ENCODE data around the gene HNF1B. TPM values are rescaled to one million over a fixed set of nuclear protein-coding genes. Genes with fewer than 3 reads are reported as not detected.

The HNF1B gene, protein sequence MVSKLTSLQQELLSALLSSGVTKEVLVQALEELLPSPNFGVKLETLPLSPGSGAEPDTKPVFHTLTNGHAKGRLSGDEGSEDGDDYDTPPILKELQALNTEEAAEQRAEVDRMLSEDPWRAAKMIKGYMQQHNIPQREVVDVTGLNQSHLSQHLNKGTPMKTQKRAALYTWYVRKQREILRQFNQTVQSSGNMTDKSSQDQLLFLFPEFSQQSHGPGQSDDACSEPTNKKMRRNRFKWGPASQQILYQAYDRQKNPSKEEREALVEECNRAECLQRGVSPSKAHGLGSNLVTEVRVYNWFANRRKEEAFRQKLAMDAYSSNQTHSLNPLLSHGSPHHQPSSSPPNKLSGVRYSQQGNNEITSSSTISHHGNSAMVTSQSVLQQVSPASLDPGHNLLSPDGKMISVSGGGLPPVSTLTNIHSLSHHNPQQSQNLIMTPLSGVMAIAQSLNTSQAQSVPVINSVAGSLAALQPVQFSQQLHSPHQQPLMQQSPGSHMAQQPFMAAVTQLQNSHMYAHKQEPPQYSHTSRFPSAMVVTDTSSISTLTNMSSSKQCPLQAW
- 21.9 and 29.8 TPM in 2 replicates for total RNA-seq

DNA sequence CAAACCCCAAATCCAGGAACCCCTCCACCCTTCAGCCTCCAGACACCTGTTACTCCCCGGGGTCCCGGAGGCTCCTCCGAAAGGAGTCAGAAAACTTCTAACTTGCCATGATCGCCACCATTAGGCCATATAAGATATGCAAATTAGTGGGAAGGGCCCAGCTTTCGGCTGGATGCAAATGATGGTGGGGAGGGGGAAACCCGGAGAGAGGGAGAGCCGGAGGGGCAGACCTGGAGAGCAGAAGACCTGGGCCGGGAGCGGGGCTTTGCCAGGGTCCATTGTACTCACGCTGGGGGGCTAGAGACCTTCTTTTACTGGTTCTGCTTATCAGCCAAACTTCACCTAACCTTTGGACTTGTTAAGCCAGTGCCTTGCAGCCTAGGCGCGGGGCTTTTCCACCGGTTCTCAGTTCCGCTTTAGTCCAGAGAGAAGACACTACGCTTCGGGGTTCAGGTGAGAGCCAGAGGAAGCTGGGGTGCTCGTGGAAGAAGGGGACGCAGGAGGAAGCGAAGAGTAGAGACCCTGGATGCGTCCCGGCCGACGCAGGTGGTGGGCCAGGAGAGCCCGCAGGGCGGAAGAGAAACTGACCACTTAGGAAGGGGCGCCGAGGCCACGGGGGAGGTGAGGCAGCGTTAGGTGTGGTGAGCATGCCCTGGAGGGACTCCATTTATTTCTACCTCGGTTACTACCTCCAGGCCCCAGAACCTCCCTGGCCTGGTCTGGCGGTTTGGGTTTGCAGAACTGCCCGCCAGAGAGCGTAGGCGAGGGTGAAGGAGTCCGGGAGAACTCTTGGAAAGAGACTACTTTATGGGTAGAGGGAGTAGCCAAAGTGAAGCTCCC lies at the start of gene HNF1B:
Gene HNF1B, minus strand, starts transcription at position 99 of the 840 bp plus-strand sequence. CDS start 175 bp downstream, outside the sequence.
- peak within 1 kb of the TSS; percentile 88 for H3K4me3 ChIP-seq (ENCODE audit: low read depth, low read length)
- TF ChIP-seq, protein P1, sequence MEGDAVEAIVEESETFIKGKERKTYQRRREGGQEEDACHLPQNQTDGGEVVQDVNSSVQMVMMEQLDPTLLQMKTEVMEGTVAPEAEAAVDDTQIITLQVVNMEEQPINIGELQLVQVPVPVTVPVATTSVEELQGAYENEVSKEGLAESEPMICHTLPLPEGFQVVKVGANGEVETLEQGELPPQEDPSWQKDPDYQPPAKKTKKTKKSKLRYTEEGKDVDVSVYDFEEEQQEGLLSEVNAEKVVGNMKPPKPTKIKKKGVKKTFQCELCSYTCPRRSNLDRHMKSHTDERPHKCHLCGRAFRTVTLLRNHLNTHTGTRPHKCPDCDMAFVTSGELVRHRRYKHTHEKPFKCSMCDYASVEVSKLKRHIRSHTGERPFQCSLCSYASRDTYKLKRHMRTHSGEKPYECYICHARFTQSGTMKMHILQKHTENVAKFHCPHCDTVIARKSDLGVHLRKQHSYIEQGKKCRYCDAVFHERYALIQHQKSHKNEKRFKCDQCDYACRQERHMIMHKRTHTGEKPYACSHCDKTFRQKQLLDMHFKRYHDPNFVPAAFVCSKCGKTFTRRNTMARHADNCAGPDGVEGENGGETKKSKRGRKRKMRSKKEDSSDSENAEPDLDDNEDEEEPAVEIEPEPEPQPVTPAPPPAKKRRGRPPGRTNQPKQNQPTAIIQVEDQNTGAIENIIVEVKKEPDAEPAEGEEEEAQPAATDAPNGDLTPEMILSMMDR (conservative IDR thresholded peaks at IDR 0.05; ENCODE audit: low read depth, low read length), result peak; percentile 36

DNA sequence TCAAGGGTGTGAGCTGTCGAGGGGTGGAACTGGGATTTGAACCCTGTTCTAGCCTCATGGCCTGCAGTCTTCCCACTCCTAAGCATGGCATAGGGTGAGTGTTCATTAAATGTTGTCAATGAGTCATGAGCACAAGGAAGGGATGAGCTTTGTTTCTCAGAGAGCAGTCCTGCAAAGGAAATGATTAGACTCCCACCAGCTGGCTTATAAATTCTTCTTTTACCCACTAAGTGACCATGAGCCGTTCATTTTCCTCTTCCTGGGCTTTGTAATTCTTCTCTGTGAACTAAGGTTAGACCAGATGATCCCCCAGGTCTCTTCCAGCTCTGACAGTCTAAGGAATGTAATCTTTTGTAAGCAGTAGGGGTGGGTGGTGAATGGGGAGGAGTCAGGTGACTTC lies 47.9 kb upstream of the HNF1B start:
- DNase-seq (ENCODE audit: low read depth), result peak; percentile 78
- TF ChIP-seq, protein P1 (conservative IDR thresholded peaks at IDR 0.05; ENCODE audit: low read depth, low read length), result no peak

More for the DNA sequence above, at the start of gene HNF1B:
- no peak for DNase-seq (ENCODE audit: low read depth)

DNA sequence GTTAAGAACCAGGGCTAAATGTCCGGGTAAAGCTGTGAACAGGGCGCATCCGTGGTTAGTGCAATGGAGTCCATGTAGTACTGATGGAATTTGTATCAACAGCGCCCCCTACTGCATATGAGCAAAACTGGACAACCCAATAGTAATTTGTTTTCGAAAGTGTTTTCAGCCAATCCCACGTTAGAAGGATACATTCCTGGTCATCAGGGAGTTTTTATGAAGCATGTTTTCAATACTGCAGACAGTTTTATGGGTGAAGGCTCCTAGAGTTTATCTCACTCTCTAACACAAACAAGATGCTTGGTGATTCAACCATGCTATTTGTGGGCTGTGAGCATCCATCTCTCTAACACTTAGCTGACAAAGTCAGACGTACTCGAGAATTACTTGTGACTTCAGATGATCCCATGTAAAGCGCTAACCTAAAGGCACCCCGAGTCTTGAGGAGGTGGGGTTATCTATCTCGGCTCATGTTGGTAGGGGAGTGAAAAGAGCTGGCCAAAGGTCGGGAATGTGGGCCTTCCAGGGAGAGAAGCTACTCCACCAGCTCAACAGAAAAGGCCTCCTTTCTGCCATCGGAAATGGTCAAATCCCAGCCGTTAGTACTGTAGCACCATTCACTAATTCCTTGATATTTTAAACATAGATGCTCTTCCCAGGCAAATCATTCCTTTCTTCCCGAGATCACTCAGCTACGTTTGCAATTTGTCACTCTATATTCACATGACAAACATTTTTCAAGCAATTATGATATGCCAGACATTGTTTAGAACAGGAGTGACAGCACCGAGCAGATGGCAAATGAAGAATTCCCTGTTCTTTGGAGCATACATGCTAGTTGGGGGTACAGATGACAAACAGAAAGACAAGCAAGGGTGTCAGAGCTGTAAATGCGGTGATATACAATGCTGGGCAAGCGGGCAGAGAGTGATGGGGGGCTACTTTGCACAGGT lies 46.9 kb upstream of the HNF1B start:
- no peak overlapping the region for H3K4me3 ChIP-seq (ENCODE audit: low read depth, low read length)
- TF ChIP-seq, protein P1 (conservative IDR thresholded peaks at IDR 0.05; ENCODE audit: low read depth, low read length), result peak; percentile 77
- peak; percentile 82 for DNase-seq (ENCODE audit: low read depth)

More for the DNA sequence above, 47.9 kb upstream of the HNF1B start:
- H3K4me3 ChIP-seq (ENCODE audit: low read depth, low read length), result no peak overlapping the region

DNA sequence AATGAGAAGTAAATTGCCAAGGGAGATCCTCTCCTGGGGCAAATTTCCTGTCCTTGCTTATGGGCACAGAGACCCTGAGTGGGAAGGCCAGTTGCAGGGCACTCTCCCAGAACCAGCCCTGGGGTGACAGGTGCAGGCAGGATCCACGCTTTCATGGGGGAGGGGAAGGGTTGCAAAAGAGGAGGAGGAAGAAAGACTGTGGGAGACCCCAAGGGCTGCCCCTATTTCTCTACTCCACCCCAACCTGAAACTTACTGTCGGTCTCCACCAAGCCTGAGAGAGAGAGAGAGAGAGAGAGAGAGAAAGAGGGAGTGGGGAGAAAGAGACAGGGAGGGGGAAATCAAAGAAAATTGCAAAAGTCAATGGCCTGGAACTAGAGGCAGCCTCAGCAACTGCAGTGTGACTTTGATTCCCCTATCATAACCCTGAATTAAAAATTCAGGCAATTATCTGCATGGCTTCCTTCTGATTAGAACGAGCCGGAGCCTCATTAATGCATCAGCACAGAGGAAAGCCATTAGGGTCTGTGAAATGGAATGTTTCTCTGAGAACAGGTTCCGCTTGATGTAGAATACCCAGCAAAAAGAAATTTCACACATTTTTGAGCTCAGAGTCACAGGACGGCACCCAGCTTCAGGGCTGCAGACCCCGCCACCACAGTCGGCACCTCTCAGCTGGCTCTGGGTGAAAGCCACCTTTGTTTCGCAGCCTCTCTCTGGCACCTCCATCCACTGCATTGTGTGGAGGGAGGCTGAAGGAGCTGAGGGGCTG lies 45.1 kb upstream of the HNF1B start:
- peak; percentile 99 for DNase-seq (ENCODE audit: low read depth)
- TF ChIP-seq, protein P1 (conservative IDR thresholded peaks at IDR 0.05; ENCODE audit: low read depth, low read length), result no peak
- H3K4me3 ChIP-seq (ENCODE audit: low read depth, low read length), result peak overlapping the region; percentile 23

DNA sequence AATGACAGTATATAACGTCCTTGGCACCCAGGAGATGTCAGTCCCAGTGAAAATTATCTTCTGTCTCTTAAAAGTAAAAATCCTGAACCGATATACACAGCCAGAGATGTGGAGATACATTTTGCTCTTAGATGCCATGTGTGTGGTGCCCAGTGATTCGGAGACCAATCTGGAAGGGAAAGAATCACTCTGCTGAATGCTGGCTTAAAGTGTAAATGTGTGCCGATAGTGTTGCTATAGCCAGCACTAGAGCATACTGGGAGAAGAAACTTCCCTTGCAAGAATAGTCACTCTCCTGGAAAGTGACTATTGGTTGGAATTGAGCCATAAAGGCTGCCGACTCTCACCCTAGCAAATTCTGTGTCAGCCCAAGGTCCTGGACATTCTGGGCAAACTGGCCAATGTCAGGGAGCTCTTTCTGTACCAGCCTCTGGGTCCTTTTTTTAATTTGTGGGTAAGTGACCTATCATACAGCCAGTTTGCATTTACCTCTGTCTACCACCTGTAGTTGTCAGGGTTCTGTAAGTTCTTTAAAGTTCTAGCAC lies 44.2 kb upstream of the HNF1B start:
- DNase-seq (ENCODE audit: low read depth), result no peak
- TF ChIP-seq, protein P1 (conservative IDR thresholded peaks at IDR 0.05; ENCODE audit: low read depth, low read length), result no peak
- no peak overlapping the region for H3K4me3 ChIP-seq (ENCODE audit: low read depth, low read length)
